Fibroblast of skin of left biceps (primary cell): ENCODE results near the gene ABCA13.

Experiments
- DNase-seq, 2 experiments: peaks; one replicate each; pipeline ENCODE4 v3.0.0-alpha.2; 2013; ENCODE audit warnings: low read depth in 2 of 2

The ABCA13 gene

DNA sequence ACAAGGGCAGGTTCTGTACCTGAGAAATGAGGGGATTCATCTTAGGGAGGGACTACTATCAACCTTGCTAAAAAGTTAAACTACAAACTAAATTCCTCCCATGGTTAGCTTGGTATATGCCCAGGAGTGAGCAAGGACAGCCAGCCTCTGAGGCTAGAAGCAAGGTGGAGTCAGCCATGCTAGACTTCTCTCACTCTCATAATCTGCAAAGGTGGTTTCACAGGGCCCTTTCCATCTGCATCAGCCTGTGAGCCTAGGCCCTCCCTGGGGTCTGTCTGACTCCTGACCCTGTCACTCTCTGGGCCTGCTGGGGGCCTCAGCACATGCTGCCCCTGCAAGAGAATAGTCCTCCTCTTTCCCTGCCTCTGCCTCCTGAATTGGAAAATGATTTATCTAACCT lies 66.1 kb downstream of the ABCA13 start:
- no peak for DNase-seq

DNA sequence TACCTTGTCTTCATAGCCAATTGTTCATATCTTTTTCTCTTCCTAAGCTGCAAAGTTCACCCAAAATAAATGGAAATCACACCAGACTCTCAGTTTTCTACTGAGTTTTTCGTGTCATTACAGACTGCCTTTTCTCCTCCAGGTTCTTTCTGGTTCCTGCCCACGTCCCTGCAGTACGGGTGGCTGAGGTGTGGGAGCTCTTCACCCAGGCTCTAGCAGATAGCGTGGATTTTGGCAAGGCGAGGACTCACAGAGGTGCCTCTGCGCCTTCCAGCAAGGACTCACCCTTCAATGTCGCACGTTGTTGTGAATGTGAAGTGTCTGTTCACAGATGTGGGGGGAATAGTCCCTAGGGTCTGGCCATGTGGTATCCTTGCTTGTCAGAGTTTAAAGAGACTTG lies 71.6 kb downstream of the ABCA13 start:
- DNase-seq, result no peak

DNA sequence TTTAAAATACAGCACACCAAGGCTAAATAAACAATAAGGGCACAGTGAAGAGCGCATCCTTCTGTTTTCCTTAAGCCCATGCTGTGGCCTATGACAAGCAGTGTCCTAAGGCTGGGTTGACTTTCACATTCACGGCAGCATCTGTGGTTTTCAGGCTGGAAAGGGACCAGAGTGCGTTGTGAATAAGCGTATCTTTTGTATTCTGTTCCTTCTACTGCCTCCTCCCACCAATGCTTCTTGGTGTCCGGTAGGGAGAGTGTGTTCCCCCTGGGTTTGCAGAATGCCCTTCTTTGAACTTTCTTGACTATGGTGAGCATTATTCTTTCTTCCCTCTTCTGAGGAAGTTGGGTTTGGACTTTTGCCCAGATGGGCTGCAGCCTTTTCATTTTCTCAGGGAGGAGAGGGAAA lies 73.6 kb downstream of the ABCA13 start:
- DNase-seq, result peak in 1 of 2 experiments; percentile 18

DNA sequence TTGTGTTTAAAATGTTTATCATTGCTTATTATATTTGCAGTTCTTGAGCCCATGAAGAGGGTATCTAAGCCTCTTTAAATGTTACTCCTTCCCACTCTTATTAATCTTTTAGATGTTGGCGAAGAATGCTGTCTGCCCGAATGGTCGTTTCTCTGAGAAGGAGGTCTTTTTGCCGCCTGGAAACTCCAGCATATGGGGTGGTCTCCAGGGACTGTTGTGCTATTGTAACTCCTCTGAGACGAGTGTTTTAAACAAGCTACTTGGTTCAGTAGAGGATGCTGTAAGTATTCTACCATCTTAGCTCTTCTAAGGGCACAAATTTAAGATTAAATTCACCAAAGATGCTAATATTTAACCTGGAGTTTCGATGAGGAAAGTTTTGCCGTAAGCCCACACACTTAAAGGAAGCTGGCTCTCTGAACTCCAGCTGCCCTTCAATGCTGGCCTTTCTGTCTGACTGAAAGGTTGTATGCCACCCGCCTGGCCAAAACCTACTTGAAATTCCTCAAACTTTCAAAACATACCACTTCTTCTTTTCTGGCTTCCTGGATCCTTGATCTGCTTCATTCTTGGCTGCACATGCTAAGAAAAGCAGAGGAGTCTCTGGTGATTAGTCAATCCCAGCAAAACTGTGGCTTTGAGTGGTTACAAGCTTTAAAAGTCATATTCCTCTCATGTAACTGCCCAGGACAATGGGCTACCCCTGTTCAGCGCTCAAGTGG lies 74.7 kb downstream of the ABCA13 start:
- no peak for DNase-seq

DNA sequence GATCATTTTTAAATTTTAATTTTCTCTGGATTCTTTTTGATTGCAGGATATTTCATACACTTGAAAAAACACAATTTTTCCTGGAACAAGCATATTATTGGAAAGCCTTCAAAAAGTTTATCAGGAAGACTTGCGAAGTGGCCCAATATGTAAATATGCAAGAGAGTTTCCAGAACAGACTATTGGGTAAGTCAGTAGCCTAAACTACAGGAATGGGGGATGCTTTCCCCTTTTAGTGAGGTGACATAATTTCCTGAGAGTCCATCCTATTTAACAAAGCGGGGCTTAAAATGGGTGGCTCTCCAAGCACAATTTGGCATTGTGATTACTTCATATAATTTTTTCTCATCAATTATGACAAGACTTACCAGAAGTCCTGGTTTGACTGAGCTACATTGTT lies 77.9 kb downstream of the ABCA13 start:
- no peak for DNase-seq

DNA sequence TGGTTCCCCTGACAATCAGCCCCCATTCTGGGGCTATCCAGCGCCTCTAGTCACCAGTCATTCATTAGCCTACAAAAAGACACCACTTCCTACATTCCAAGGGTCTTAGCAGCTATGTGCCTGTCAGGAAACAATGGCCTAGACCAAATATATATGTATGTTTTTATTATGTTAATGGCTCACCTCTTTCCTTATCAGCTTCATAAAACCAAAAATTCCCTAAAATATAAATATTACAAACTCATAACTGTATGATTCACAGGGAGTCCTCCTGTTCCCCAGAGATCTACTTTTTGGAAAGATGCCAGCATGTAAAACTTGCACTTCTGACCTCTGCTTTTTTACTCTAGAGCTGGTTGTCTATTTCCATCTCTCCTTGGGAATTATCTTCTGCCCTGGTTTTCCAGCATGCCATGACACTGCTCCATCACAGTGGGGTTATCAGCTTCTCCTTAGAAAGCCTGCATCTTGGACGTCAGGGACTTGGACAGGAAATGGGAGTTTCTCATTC lies 79.2 kb downstream of the ABCA13 start:
- peak in 1 of 2 experiments; percentile 12 for DNase-seq

DNA sequence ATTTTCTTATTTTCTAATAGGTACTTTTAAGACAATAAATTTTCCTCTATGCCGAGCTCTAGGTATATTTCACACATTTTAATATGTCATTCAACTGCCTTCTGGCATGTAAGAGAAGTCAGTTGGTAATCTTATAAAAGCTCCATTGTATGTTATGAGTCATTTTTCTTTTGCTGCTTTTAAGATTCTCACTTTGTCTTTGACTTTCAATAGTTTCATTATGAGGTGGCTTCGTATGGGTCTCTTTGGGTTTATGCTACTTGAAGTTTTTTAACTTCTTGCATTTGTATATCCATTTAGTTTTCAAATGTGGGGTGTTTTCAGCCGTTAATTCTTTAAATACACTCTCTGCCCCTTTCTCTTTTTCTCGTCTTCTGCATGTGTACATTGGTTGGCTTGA lies 80.5 kb downstream of the ABCA13 start:
- DNase-seq, result no peak

DNA sequence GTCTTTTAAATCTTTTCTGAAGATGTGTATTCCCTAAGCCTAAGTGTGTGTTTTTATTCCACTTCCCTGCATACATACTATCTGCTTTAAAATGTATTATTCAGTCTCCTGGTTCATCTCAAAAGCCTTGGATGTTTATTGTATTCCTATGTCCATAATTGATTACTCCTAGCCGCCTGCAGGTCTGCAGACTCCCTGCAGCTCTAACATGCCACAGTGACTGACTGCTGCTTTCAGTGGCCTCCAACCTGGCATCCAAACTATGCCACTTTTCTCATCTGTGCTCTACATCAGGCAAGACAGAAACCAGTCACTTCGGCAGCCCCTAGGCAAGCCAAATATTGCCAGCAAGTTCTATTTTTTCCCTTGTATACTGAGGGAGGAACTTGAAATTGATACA lies 81.7 kb downstream of the ABCA13 start:
- DNase-seq, result no peak

DNA sequence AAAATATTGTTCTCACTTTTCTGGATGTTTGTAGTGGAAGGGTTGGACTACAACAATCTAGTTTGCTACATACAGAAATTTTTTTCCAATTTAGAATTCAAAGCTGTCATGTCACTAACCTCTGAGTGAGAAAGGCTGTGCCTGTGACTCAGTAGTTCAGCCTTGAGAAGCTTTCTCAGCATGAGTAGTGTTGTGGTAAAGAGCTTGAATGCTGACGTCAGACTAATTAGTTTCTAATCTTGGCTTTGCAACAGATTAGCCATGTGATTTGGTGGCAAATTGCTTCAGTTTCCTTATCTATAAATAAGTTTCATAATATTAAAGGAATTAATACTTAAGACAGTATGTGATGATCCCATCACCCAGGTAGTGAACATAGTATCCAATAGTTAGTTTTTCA lies 83.8 kb downstream of the ABCA13 start:
- DNase-seq, result peak in 1 of 2 experiments; percentile 6

DNA sequence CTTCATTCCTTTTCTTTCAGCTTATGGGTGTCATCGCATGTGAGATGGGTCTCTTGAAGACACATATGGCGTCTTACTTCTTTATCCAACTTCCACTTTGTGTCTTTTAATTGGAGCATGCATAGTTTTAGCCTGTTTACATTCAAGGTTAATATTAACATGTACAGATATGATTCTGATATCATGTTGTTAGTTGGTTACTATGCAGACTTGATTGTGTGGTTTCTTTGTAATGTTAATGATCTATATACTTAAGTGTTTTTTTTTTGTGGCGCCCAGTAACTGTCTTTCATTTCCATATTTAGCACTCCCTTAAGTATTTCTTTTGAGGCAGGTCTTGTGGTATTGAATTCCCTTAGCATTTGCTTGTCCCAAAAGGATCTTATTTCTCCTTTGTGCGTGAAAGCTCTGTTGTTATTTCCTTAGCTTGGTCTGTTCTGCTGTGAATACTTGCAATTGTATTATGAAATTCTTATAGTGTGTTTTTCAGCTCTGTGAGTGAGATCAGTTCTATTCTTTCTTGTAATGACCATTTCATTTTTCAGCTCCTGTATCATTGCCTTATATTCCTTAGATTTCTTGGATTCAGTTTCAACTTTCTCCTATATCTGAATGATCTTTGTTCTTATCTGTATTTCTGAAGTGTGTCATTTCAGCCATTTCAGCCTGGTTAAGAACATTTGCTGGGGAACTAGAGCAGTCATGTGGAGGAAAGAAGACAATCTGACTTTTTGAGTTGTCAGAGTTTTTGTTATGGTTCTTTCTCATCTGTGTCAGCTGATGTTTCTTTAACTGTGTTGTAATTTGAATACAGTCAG lies 88.4 kb downstream of the ABCA13 start:
- no peak for DNase-seq

DNA sequence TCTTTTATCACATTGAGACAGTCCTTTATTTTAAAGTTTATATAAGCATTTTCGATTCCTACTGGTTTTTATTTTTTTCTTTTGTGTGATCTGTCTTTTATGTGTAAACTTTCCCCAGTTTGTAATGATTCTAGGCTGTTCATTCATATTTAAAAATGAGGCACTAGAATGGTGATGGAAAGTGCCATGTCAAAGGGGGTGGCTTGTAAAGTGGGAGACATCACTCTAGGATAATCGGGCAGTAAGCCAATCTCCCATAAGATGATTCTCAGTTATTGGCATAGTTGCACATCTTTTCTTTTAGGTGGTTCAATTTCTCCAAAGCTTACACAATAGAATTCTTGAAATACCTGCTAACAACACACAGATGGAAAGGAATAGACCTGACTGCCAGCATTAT lies 90.4 kb downstream of the ABCA13 start:
- no peak for DNase-seq

DNA sequence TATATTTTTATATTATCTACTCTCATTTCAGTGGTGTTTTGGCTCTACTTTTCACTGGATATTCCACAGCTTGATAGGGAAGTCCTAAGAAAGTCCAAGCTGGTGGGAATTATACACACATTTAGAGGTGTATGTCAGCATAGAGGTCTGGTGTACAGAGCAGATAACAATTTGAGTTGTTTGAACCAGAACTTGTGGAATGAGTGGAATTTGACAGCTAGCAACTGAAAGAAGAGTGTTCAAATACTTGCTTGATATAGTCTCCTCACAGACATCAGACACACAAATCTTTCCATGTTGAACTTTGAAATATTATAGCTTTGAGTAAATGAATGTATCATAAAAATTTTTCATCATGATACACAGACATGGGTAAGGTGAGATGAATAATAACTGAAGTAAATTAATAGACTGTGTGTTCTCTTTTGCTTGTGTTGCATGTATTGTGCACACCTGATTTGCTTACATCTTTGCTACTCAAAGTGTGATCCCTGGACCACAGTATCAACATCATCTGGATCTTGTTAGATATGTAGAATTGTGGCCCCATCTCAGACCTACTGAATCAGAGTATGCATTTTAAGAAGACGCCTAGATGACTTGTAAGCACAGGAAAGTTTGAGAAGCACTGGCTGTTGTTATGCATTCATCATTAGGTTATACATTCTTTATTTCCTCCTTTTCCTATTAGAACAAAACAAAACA lies 91.5 kb downstream of the ABCA13 start:
- no peak for DNase-seq

DNA sequence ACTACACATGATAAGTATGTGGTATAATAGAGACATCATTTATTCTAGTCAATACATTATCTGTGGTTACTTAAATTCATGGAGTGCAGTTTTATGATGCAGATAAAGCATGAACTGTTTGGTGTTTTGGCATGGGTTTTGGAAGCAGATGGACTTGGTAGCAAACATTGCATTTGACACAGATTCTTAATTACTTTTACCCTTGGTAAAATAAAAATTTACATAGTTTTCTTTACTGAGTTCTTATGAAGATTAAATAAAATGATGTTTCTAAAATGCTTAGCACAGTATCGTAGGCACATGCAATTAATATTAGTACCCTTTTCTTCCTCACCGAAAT lies 92.0 kb downstream of the ABCA13 start:
- DNase-seq, result no peak

DNA sequence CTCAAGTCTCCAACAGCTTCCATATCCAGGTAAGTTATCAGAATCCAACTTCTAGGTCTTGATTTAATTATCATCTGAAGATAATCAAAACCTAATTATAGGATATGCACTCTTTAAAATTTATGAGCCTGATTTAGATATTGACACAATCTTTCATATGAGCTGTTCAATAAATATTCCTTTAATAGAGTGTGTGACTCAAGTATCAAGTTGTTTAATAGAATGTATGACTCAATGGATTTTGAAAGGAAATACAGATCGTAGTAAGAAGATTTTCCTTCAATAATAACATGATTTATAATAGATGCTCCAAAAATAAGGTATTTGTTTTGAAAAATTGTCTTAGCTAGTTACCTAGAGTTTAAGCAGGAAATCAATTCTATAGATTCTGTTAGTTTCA lies 97.8 kb downstream of the ABCA13 start:
- no peak for DNase-seq

DNA sequence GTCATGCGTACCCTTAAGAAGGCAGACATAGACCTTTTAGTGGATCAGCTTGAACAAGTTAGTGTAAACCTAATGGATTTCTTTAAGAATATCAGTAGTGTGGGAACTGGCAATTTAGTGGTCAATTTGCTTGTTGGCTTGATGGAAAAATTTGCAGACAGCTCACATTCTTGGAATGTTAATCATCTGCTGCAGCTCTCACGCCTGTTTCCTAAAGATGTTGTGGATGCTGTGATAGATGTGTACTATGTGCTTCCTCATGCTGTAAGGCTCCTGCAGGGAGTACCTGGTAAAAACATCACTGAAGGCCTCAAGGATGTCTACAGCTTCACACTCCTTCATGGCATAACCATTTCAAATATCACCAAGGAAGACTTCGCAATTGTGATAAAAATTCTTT lies 103.4 kb downstream of the ABCA13 start:
- DNase-seq, result peak in 1 of 2 experiments; percentile 10

DNA sequence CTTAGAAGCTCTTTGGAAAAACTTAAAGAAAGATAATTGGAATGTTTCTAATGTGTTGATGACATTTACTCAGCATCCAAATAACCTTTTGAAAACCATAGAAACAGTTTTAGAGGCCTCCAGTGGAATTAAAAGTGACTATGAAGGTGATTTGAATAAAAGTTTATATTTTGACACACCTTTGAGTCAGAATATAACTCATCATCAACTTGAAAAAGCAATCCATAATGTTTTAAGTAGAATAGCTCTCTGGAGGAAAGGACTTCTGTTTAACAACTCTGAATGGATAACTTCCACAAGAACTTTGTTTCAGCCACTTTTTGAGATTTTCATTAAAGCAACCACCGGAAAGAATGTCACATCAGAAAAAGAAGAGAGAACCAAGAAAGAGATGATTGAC lies 108.2 kb downstream of the ABCA13 start:
- no peak for DNase-seq

DNA sequence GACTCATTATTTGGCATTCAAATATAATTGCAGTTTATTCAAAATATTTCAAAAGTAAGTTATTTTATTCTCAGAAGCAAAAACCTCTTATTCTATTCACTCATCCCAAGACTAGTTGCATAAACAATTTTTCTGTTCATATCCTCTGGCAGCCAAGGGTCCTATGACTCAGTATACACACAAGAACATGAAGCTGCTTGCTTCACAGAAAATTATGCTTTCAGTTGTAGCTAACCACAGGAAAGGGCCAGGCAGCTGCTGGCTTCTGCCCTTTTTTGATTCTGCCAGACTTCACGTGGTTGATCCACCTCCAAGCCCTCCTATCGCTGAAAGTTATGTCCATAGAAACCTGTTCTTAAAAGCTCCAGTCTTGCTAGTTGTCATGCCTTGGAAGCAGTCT lies 108.8 kb downstream of the ABCA13 start:
- DNase-seq, result no peak

DNA sequence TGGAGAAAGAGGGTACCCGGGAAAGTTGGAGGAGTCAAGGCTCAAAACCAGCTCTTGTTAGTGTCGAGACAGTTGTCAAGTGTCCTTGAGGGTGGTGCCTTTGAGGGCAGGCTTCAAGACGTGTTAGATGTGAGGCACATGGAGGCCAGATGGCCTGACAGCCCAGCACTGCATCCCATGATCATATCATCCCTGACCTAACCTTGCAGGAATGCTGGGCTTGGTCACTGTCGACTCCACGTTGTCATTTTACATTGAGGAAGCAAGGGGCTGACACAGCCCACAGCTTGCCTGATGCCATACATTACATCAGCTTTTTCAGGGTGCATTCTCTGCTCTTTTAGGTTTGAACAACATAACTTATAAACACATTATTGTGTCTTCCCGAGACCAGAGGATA lies 114.1 kb downstream of the ABCA13 start:
- no peak for DNase-seq

DNA sequence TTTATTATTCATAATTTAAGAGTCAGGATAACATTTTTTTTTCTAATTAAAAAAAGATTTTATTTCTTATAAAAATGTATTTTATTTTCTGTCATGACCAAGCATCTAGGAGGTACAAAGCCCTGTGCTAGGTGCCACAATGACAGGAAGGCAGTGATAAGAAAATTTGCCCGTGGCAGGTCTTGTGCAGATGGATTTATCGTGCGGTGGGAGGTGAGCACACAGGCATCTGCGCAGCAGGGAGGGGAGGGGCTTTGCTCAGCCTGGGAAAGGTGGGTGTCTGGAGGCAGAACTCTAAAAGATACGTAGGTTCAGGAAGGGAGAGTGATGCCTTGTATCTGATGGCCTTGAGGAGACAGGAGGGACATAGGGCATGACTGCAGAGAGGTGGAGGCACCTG lies 115.6 kb downstream of the ABCA13 start:
- no peak for DNase-seq

DNA sequence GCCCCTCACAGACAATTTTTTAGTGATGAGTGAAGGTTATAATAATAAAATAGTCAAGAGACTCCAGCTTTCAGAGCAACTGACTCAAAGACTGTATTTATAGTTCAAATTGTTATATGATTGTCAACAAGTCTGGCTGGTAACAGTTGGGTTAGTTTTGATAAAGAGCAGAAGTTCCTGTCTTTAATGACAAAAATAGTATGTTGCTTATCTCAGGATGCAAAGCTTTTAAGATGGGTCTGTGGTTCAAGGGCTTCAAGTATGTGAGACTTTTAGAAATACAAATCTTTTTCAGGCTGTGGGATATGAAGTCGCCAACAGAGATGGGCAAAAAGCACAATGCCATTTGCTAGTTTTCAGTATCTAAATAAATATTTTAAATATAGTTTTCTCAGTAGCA lies 118.4 kb downstream of the ABCA13 start:
- no peak for DNase-seq

DNA sequence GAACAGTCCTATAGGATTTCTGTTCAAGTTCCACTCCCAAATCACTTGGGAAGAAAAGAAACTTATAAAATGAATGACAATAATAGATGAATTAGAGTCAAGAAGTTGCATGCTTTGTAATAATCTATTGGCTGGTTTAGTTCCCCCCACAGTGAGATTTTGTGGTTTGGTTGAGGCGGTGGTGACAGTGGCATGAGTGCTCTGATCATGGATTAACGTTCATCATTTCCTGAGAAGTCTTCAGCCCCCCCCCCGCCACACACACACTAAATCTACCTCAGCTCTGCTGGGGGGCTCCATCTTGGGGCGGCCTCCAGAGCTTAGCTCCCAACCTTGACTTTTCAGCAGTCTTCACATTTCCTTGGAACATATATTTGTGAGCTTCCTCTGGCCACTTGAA lies 121.7 kb downstream of the ABCA13 start:
- DNase-seq, result no peak

DNA sequence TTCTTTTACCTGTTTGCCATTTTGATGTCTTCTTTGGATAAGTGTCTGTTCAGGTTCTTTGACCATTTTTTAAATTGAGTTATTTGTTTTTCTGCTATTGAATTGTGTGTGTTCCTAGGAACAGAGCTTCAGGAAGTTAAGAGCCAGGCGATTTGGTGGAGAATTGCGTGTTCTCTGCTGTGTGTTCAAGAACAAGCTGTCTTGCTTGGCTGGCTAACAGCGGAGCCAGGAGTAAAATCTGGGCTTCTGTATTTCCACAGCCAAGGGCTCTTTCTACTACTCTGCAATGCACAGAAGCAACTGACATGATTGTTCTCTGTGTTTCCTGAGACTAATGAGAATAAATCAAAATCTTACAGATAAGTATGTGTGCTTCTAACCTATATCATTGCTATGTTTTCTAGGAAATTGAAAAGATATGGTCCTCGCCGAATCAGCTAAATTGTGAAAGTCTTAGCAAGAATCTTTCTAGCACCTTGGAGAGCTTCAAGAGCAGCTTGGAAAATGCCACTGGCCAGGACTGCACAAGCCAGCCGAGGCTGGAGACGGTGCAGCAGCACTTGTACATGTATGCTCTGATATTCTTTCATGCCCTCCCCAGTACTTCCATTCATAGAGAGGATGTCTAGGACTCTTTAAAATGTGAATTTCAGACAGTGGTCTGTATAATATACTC lies 124.2 kb downstream of the ABCA13 start:
- DNase-seq, result no peak
